IMR-90 (cell line): ENCODE results near the gene LINGO1. TPM values are rescaled to one million over a fixed set of nuclear protein-coding genes. Genes with fewer than 3 reads are reported as not detected.

Experiments
- ATAC-seq: fragments of 200-7000 bp; cut with Tn5 transposase; 2 replicates; pipeline ENCODE4 v1.9.1; 2020; ENCODE audit warnings: low read depth, mild to moderate bottlenecking, moderate library complexity
- BruUV-seq: library from RNA; stranded (reverse); fragments of 400-500 nt; replicated peaks from 2 replicates; lab custom pipeline; 2021; lab: Mats Ljungman, UMichigan
- CTCF ChIA-PET: fragments of 300-600 bp; formaldehyde crosslinking; extraction: SDS; loops from one replicate; lab custom pipeline; 2021; ENCODE audit warnings: antibody characterized with exemption; lab: Yijun Ruan, JAX
- POLR2A ChIA-PET: fragments of 300-600 bp; sonication (Branson Sonifier 250); formaldehyde crosslinking; loops from one replicate; lab custom pipeline; 2022; ENCODE audit warnings: antibody characterized with exemption; ENCODE audit not compliant: unreplicated experiment; lab: Charles Lee
- DNase-seq: peaks from one replicate; pipeline ENCODE4 v3.0.0; 2013
- H2AFZ ChIP-seq: replicated peaks from 2 replicates; pipeline ENCODE3; 2013; ENCODE audit warnings: low read length, mild to moderate bottlenecking; ENCODE audit not compliant: poor library complexity
- H2AK5ac ChIP-seq: 2 replicates; pipeline ENCODE4 v1.6.1; 2013; ENCODE audit warnings: low read depth, low read length, inconsistent platforms
- H2AK9ac ChIP-seq: replicated peaks from 2 replicates; pipeline ENCODE3; 2013; ENCODE audit warnings: mild to moderate bottlenecking, low read depth, low read length, moderate library complexity; ENCODE audit not compliant: poor library complexity
- H2BK120ac ChIP-seq: 2 replicates; pipeline ENCODE4 v1.6.1; 2013; ENCODE audit warnings: low read depth, low read length, inconsistent platforms
- H2BK15ac ChIP-seq: 3 replicates; pipeline ENCODE4 v1.6.1; 2013; ENCODE audit warnings: low read depth, low read length, inconsistent platforms
- H2BK20ac ChIP-seq: 2 replicates; pipeline ENCODE4 v1.6.1; 2013; ENCODE audit warnings: low read depth, mild to moderate bottlenecking, inconsistent platforms, low read length, moderate library complexity
- H2BK5ac ChIP-seq: 2 replicates; pipeline ENCODE4 v1.6.1; 2013; ENCODE audit warnings: mild to moderate bottlenecking, low read depth, low read length, inconsistent platforms; ENCODE audit not compliant: poor library complexity, severe bottlenecking
- H3K14ac ChIP-seq: replicated peaks from 2 replicates; pipeline ENCODE4 v1.6.1; 2013; ENCODE audit warnings: low read depth, low read length, inconsistent platforms
- H3K18ac ChIP-seq: 2 replicates; pipeline ENCODE4 v1.6.1; 2013; ENCODE audit warnings: low read depth, low read length, control low read depth
- H3K23ac ChIP-seq: 2 replicates; pipeline ENCODE4 v1.6.1; 2013; ENCODE audit warnings: low read depth, low read length, inconsistent platforms
- H3K27ac ChIP-seq: 2 replicates; pipeline ENCODE4 v1.5.1; 2013; ENCODE audit warnings: mild to moderate bottlenecking, control low read depth, low read length; ENCODE audit not compliant: insufficient read depth
- H3K27me3 ChIP-seq: 2 replicates; pipeline ENCODE4 v1.6.1; 2013; ENCODE audit warnings: low read length; ENCODE audit not compliant: control insufficient read depth, insufficient read depth
- H3K36me3 ChIP-seq: 2 replicates; pipeline ENCODE4 v1.6.1; 2013; ENCODE audit warnings: low read length, mixed read lengths; ENCODE audit not compliant: control insufficient read depth, insufficient read depth
- H3K4ac ChIP-seq: 2 replicates; pipeline ENCODE4 v1.6.1; 2013; ENCODE audit warnings: low read depth, low read length, inconsistent platforms
- H3K4me1 ChIP-seq: 2 replicates; pipeline ENCODE4 v1.6.1; 2013; ENCODE audit warnings: low read length, mixed read lengths; ENCODE audit not compliant: control insufficient read depth, insufficient read depth
- H3K4me2 ChIP-seq: 2 replicates; pipeline ENCODE4 v1.6.1; 2013; ENCODE audit warnings: low read depth, mild to moderate bottlenecking, control low read depth, low read length, moderate library complexity
- H3K4me3 ChIP-seq: 2 replicates; pipeline ENCODE4 v1.5.1; 2013; ENCODE audit warnings: low read depth, mild to moderate bottlenecking, control low read depth, low read length, moderate library complexity; ENCODE audit not compliant: insufficient read depth
- H3K56ac ChIP-seq: 2 replicates; pipeline ENCODE4 v1.6.1; 2013; ENCODE audit warnings: low read length, inconsistent platforms; ENCODE audit not compliant: insufficient read depth; ENCODE audit errors: extremely low read depth
- H3K79me1 ChIP-seq, 2 experiments: 2 replicates each; pipeline ENCODE4 v1.6.1; 2013; ENCODE audit warnings: low read length in 2 of 2, inconsistent platforms in 1 of 2, low read depth in 1 of 2
- H3K9ac ChIP-seq: 2 replicates; pipeline ENCODE4 v1.6.1; 2013; ENCODE audit warnings: low read depth, low read length, control low read depth
- H3K9me1 ChIP-seq: 2 replicates; pipeline ENCODE4 v1.6.1; 2013; ENCODE audit warnings: low read length, inconsistent platforms; ENCODE audit not compliant: insufficient read depth
- H3K9me3 ChIP-seq: 2 replicates; pipeline ENCODE4 v1.6.1; 2013; ENCODE audit warnings: low read length; ENCODE audit not compliant: control insufficient read depth, insufficient read depth
- H4K20me1 ChIP-seq: 2 replicates; pipeline ENCODE4 v1.6.1; 2013; ENCODE audit warnings: low read length, inconsistent platforms; ENCODE audit not compliant: insufficient read depth
- H4K5ac ChIP-seq: 2 replicates; pipeline ENCODE4 v1.6.1; 2013; ENCODE audit warnings: mild to moderate bottlenecking, low read depth, low read length, control low read depth
- H4K8ac ChIP-seq, 2 experiments: 2 replicates each; pipeline ENCODE4 v1.6.1; 2013; ENCODE audit warnings: low read depth in 2 of 2, low read length in 2 of 2, control low read depth in 1 of 2, inconsistent platforms in 1 of 2
- H4K91ac ChIP-seq: 2 replicates; pipeline ENCODE4 v1.6.1; 2013; ENCODE audit warnings: low read depth, low read length, inconsistent platforms; ENCODE audit not compliant: insufficient read depth
- BHLHE40 ChIP-seq: fragments of 150-350 bp; IDR thresholded peaks from 2 replicates; pipeline ENCODE4 v1.6.1; 2016; ENCODE audit warnings: mild to moderate bottlenecking, low read depth, low read length
- CHD1 ChIP-seq: IDR thresholded peaks from 2 replicates; pipeline ENCODE4 v1.6.1; 2012; ENCODE audit warnings: low read depth, low read length, improper control_type of control experiment
- MXI1 ChIP-seq: IDR thresholded peaks from 2 replicates; pipeline ENCODE4 v1.6.1; 2012; ENCODE audit warnings: low read depth, mild to moderate bottlenecking, low read length, moderate library complexity, borderline replicate concordance
- POLR2A ChIP-seq: IDR thresholded peaks from 2 replicates; pipeline ENCODE4 v1.6.1; 2012; ENCODE audit warnings: mild to moderate bottlenecking, low read depth, low read length
- RCOR1 ChIP-seq: IDR thresholded peaks from 2 replicates; pipeline ENCODE4 v1.6.1; 2012; ENCODE audit warnings: mild to moderate bottlenecking, low read length, improper control_type of control experiment; ENCODE audit not compliant: insufficient replicate concordance
- SMC3 ChIP-seq: fragments of 150-350 bp; IDR thresholded peaks from 2 replicates; pipeline ENCODE4 v1.6.1; 2016; ENCODE audit warnings: low read depth, mild to moderate bottlenecking, antibody characterized with exemption, low read length, moderate library complexity
- WGBS, 2 experiments: methylation state at CpG; one replicate each; pipeline versions ENCODE4 v1.1.5 to v1.1.7; 2013; ENCODE audit warnings: missing lambda C conversion rate in 2 of 2; ENCODE audit not compliant: insufficient read length in 1 of 2; ENCODE audit errors: extremely low coverage in 2 of 2; 5-methylcytosine and 5-hydroxymethylcytosine counted together
- dilution Hi-C: fragments of 300-500 bp; cut with HindIII; formaldehyde crosslinking; loops from one replicate; pipeline ENCODE4 v1.14.3; 2018; ENCODE audit warnings: low sequenced_read_pairs; ENCODE audit not compliant: unreplicated experiment
- in situ Hi-C: fragments of 300-500 bp; cut with MboI; formaldehyde crosslinking; loops from 3 replicates; pipeline ENCODE4 v1.14.3; 2019; ENCODE audit warnings: low sequenced_read_pairs, inconsistent platforms, mixed read lengths
- intact Hi-C: fragments of 100-400 bp; cut with micrococcal nuclease; formaldehyde crosslinking; loops from 2 replicates; pipeline ENCODE4 v1.10.0; 2022
- polyA plus RNA-seq, 3 experiments: library from polyadenylated mRNA; depleted of rRNA; stranded (reverse); fragments of >200 nt; gene quantifications; 2 replicates each; pipeline ENCODE4 v1.2.3, GENCODE V29; 2012; ENCODE audit warnings: low replicate concordance in 1 of 3
- total RNA-seq: library from RNA; depleted of rRNA; stranded (reverse); fragments of >200 nt; gene quantifications from 2 replicates; pipeline ENCODE4 v1.2.3, GENCODE V29; 2012
- TF ChIP-seq, protein P1 (sequence below): fragments of 150-350 bp; IDR thresholded peaks from 2 replicates; pipeline ENCODE4 v1.6.1; 2016; ENCODE audit warnings: low read depth, mild to moderate bottlenecking, low read length, moderate library complexity, borderline replicate concordance
- TF ChIP-seq, protein P2 (sequence below): conservative IDR thresholded peaks from 2 replicates; pipeline ENCODE4 v1.5.1; 2012; ENCODE audit warnings: mild to moderate bottlenecking, low read depth, low read length, improper control_type of control experiment
- TF ChIP-seq, protein P3 (sequence below): fragments of 150-350 bp; IDR thresholded peaks from 2 replicates; pipeline ENCODE4 v1.6.1; 2017; ENCODE audit warnings: mild to moderate bottlenecking, antibody characterized with exemption, low read length, low read depth

Gene LINGO1
- total and polyA plus RNA-seq, 2 of the 4 experiments (the other 2 are of a cell fraction): 0.05 TPM; not detected in 1

DNA sequence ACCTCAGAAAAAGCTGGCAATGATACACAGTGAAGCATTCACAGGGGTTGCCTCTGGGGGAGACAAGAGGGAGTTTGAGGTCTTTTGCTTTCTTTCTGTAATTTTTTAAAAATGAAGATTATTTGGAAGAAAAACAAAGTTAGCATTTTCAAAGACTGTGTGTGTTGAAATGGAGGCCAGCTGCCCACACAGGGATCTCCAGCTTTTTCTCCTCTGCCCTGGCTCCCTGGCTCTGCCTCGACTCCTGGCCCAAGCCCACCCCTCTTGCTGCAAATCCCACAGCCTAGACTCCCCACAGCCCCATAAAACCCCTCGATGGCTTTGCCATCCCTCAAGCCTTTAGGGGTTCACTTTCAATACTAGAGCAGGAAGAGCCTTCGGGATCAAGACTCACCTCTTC lies 68.4 kb downstream of the LINGO1 start:
- H3K23ac ChIP-seq: no peak overlapping the region
- H2BK15ac ChIP-seq: no peak overlapping the region
- no peak overlapping the region for H3K4ac ChIP-seq
- H4K91ac ChIP-seq: no peak overlapping the region
- DNase-seq (no peak), ATAC-seq (no peak)
- no peak overlapping the region for H2AK9ac ChIP-seq
- TF ChIP-seq CHD1 (no peak), MXI1 (no peak), SMC3 (no peak), RCOR1 (no peak), BHLHE40 (no peak), POLR2A (no peak)
- TF ChIP-seq, protein P1, sequence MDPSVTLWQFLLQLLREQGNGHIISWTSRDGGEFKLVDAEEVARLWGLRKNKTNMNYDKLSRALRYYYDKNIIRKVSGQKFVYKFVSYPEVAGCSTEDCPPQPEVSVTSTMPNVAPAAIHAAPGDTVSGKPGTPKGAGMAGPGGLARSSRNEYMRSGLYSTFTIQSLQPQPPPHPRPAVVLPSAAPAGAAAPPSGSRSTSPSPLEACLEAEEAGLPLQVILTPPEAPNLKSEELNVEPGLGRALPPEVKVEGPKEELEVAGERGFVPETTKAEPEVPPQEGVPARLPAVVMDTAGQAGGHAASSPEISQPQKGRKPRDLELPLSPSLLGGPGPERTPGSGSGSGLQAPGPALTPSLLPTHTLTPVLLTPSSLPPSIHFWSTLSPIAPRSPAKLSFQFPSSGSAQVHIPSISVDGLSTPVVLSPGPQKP: no peak
- TF ChIP-seq, protein P2, sequence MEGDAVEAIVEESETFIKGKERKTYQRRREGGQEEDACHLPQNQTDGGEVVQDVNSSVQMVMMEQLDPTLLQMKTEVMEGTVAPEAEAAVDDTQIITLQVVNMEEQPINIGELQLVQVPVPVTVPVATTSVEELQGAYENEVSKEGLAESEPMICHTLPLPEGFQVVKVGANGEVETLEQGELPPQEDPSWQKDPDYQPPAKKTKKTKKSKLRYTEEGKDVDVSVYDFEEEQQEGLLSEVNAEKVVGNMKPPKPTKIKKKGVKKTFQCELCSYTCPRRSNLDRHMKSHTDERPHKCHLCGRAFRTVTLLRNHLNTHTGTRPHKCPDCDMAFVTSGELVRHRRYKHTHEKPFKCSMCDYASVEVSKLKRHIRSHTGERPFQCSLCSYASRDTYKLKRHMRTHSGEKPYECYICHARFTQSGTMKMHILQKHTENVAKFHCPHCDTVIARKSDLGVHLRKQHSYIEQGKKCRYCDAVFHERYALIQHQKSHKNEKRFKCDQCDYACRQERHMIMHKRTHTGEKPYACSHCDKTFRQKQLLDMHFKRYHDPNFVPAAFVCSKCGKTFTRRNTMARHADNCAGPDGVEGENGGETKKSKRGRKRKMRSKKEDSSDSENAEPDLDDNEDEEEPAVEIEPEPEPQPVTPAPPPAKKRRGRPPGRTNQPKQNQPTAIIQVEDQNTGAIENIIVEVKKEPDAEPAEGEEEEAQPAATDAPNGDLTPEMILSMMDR: no peak
- TF ChIP-seq, protein P3, sequence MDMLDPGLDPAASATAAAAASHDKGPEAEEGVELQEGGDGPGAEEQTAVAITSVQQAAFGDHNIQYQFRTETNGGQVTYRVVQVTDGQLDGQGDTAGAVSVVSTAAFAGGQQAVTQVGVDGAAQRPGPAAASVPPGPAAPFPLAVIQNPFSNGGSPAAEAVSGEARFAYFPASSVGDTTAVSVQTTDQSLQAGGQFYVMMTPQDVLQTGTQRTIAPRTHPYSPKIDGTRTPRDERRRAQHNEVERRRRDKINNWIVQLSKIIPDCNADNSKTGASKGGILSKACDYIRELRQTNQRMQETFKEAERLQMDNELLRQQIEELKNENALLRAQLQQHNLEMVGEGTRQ: no peak
- BruUV-seq: no TSS peak
- H3K56ac ChIP-seq: no peak overlapping the region
- H3K18ac ChIP-seq: no peak overlapping the region
- H2AFZ ChIP-seq: no peak overlapping the region
- peaks cover 31% of the 10 kb centered on the region for H3K27me3 ChIP-seq
- WGBS, 2 experiments: no CpG with 5 or more reads among the region's 3 CpGs
- no peaks in the 10 kb centered on the region for H3K9me1 ChIP-seq
- H2BK5ac ChIP-seq: no peak overlapping the region
- no peaks in the 10 kb centered on the region for H3K9me3 ChIP-seq
- dilution Hi-C loops (no loop called here), in situ Hi-C loops (no loop called here), intact Hi-C loops (no loop called here)
- H3K27ac ChIP-seq: no peak overlapping the region
- H3K14ac ChIP-seq: no peak overlapping the region
- no peak overlapping the region for H4K5ac ChIP-seq
- CTCF ChIA-PET: no interaction called here
- H3K9ac ChIP-seq: no peak overlapping the region
- H4K20me1 ChIP-seq: no peaks in the 10 kb centered on the region
- no peak overlapping the region for H2BK20ac ChIP-seq
- no peak overlapping the region for H3K4me2 ChIP-seq
- H3K36me3 ChIP-seq: no peaks in the 10 kb centered on the region
- H2AK5ac ChIP-seq: no peak overlapping the region
- POLR2A ChIA-PET: no interaction called here
- H4K8ac ChIP-seq: no peak overlapping the region
- H3K79me1 ChIP-seq: no peaks in the 10 kb centered on the region
- H3K4me3 ChIP-seq: no peak overlapping the region
- peaks cover 4% of the 10 kb centered on the region; the same call in 1 of the 2 replicates for H3K4me1 ChIP-seq
- H2BK120ac ChIP-seq: no peak overlapping the region
